Left ventricle myocardium inferior (tissue), 1 donor: ENCODE measurements around the gene BPIFA1. TPM values are rescaled to one million over a fixed set of nuclear protein-coding genes. Genes with fewer than 3 reads are reported as not detected.

Source experiments
- DNase-seq: peaks from one replicate; pipeline ENCODE4 v3.0.0-alpha.2; 2020
- H3K27ac ChIP-seq: fragments of 200-600 bp; replicated peaks from 2 replicates; pipeline ENCODE4 v1.8.0; 2021
- H3K27me3 ChIP-seq: fragments of 200-600 bp; 2 replicates; pipeline ENCODE4 v1.8.0; 2021; ENCODE audit warnings: low read depth
- H3K36me3 ChIP-seq: fragments of 200-600 bp; 2 replicates; pipeline ENCODE4 v1.8.0; 2021
- H3K4me1 ChIP-seq: fragments of 200-600 bp; 2 replicates; pipeline ENCODE4 v1.8.0; 2021
- H3K4me3 ChIP-seq: fragments of 200-600 bp; 2 replicates; pipeline ENCODE4 v1.8.0; 2021; ENCODE audit warnings: mild to moderate bottlenecking, moderate library complexity
- H3K9me3 ChIP-seq: fragments of 200-600 bp; replicated peaks from 2 replicates; pipeline ENCODE4 v1.8.0; 2021
- intact Hi-C: fragments of 100-400 bp; cut with micrococcal nuclease; formaldehyde crosslinking; loops from one replicate; pipeline ENCODE4 v1.11.0; 2022
- total RNA-seq: library from RNA; stranded (reverse); fragmentation: NEBNext Ultra II Directional; extraction: Animal tissue kit (Norgen Biotek cat#: 25700); gene quantifications from one replicate; pipeline ENCODE4 v1.2.1, GENCODE V29; 2021
- TF ChIP-seq, protein P1 (sequence below): fragments of 200-600 bp; IDR thresholded peaks from 2 replicates; pipeline ENCODE4 v1.8.0; 2021; ENCODE audit warnings: antibody characterized with exemption, mild to moderate bottlenecking, borderline replicate concordance
- donor health status: DM: no; HTN: yes; CAD: no; lungs with severe emphysema.

BPIFA1 gene
- total RNA-seq, 1 donor from 2014 or later, result not detected

DNA sequence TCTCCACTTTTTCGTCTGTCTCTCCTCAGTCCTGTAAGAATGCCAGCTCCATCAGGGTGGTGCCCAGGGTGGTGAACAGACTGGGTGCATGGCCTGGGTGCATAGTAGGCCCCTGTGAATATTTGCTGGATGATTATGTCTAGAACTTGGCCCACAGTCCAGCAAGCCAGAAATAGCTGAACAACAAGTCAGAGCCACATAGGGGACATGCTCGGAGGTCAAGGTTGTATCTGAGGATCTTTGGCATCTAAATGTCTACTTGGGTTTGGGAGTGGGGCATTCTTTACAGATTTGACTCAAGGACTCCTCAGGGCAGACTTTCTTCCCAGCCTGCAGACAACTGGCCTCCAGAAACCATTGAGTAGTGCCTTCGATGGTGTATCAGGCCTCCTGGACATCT is 36.8 kb upstream of the BPIFA1 start:
- Histone ChIP-seq H3K9me3 (no peaks in the 10 kb centered on the region), H3K27me3 (peaks cover 80% of the 10 kb centered on the region), H3K27ac (no peak overlapping the region), H3K4me1 (no peaks in the 10 kb centered on the region), H3K36me3 (no peaks in the 10 kb centered on the region), H3K4me3 (no peak overlapping the region)
- intact Hi-C loops, result no loop called here
- TF ChIP-seq, protein P1, sequence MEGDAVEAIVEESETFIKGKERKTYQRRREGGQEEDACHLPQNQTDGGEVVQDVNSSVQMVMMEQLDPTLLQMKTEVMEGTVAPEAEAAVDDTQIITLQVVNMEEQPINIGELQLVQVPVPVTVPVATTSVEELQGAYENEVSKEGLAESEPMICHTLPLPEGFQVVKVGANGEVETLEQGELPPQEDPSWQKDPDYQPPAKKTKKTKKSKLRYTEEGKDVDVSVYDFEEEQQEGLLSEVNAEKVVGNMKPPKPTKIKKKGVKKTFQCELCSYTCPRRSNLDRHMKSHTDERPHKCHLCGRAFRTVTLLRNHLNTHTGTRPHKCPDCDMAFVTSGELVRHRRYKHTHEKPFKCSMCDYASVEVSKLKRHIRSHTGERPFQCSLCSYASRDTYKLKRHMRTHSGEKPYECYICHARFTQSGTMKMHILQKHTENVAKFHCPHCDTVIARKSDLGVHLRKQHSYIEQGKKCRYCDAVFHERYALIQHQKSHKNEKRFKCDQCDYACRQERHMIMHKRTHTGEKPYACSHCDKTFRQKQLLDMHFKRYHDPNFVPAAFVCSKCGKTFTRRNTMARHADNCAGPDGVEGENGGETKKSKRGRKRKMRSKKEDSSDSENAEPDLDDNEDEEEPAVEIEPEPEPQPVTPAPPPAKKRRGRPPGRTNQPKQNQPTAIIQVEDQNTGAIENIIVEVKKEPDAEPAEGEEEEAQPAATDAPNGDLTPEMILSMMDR, result no peak
- no peak for DNase-seq

GRCh38 chr20:33202451-33202850 is 33.3 kb upstream of the BPIFA1 start:
- H3K27me3 ChIP-seq, result peaks cover 86% of the 10 kb centered on the region
- no peak for DNase-seq
- H3K36me3 ChIP-seq, result no peaks in the 10 kb centered on the region
- H3K4me1 ChIP-seq, result no peaks in the 10 kb centered on the region
- no peak overlapping the region for H3K4me3 ChIP-seq
- H3K27ac ChIP-seq, result no peak overlapping the region
- intact Hi-C loops, result no loop called here
- H3K9me3 ChIP-seq, result no peaks in the 10 kb centered on the region
- TF ChIP-seq, protein P1, result no peak

GRCh38 chr20:33203444-33203843 is 32.4 kb upstream of the BPIFA1 start:
- Histone ChIP-seq H3K27me3 (peaks cover 86% of the 10 kb centered on the region), H3K36me3 (no peaks in the 10 kb centered on the region), H3K4me1 (no peaks in the 10 kb centered on the region), H3K9me3 (no peaks in the 10 kb centered on the region), H3K4me3 (no peak overlapping the region), H3K27ac (no peak overlapping the region)
- intact Hi-C loops, result no loop called here
- no peak for DNase-seq
- TF ChIP-seq, protein P1, result no peak

GRCh38 chr20:33209789-33210188 is 26.0 kb upstream of the BPIFA1 start:
- Histone ChIP-seq H3K4me3 (no peak overlapping the region), H3K9me3 (no peaks in the 10 kb centered on the region), H3K4me1 (no peaks in the 10 kb centered on the region), H3K27ac (no peak overlapping the region), H3K27me3 (peaks cover 75% of the 10 kb centered on the region), H3K36me3 (no peaks in the 10 kb centered on the region)
- DNase-seq, result peak; percentile 47
- TF ChIP-seq, protein P1, result no peak
- intact Hi-C loops, result no loop called here

DNA sequence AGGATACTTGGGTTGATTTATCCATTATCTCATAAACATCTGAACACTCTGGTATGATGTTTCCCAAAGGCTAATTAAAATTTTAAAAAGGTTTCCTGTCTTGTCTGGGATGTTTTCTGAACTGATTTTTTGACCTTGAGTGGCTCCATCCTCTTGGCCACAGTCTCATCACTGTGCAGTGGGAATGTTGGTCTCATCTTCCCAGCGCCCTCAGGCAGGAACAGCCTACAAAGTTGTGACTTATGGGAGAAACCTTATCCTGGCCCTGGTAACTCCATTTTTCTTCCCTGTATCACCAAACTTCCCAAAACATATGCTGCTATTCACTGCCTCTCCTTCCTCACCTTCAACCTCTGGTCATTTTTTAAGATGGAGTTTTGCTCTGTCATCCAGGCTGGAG is 25.4 kb upstream of the BPIFA1 start:
- Histone ChIP-seq H3K9me3 (no peaks in the 10 kb centered on the region), H3K36me3 (no peaks in the 10 kb centered on the region), H3K27ac (no peak overlapping the region), H3K27me3 (peaks cover 75% of the 10 kb centered on the region), H3K4me3 (no peak overlapping the region), H3K4me1 (no peaks in the 10 kb centered on the region)
- TF ChIP-seq, protein P1, result no peak
- intact Hi-C loops, result no loop called here
- DNase-seq, result no peak

DNA sequence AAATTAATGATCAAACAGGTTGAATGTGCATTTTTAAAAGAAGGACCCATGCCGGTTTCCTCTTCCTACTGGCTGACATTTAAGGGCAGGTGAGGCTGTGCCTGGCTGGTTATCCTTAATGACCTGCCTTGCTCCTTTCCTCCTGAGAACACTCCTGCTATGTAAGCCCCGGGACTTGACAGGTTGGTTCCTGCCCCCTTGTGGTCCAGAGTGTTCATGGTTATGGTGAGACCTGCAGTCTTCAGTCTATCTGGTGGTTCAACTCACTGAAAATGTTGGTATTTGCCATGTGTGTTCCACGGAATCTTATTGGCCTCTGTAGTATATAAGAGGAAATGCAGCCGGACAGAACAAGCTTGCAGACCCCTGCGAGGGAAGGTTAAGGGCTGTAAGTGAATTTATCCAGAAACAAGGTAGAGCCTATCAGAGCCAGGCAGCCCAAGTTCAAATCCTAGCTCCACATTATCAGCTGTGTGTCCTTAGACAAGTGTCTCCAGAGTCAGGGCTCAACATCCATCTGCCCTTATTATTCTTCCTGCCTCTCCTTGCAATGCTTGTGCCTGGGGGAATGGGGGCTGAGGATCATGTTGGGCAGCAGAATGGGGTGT is 23.9 kb upstream of the BPIFA1 start:
- DNase-seq, result no peak
- TF ChIP-seq, protein P1, result peak; percentile 38
- no peaks in the 10 kb centered on the region for H3K36me3 ChIP-seq
- H3K4me1 ChIP-seq, result no peaks in the 10 kb centered on the region
- H3K9me3 ChIP-seq, result no peaks in the 10 kb centered on the region
- intact Hi-C loops, result no loop called here
- no peak overlapping the region for H3K27ac ChIP-seq
- peaks cover 78% of the 10 kb centered on the region for H3K27me3 ChIP-seq
- no peak overlapping the region for H3K4me3 ChIP-seq
